A549 (cell line): ENCODE data around the gene DOP1A. TPM values are rescaled to one million over a fixed set of nuclear protein-coding genes. Genes with fewer than 3 reads are reported as not detected.

ENCODE experiments used
- ATAC-seq, 2 experiments: fragments of 200-7000 bp in 1 of 2; fragments of >200 bp in 1 of 2; cut with Nextera tagmentation in 1 of 2; cut with Tn5 transposase in 1 of 2; 3 replicates each; pipeline versions ENCODE4 v1.8.0 to v1.9.1; 2018 to 2020; ENCODE audit warnings: mild to moderate bottlenecking in 1 of 2, moderate library complexity in 1 of 2
- CTCF ChIA-PET: fragments of 300-600 bp; sonication (Branson Sonifier 250); formaldehyde crosslinking; extraction: SDS; loops from one replicate; lab custom pipeline; 2021; ENCODE audit warnings: antibody characterized with exemption, inconsistent platforms; lab: Yijun Ruan, JAX
- POLR2A ChIA-PET: fragments of 350-600 bp; formaldehyde crosslinking; extraction: SDS; loops from one replicate; lab custom pipeline; 2021; ENCODE audit warnings: antibody characterized with exemption, inconsistent platforms; lab: Yijun Ruan, JAX
- DNase-seq, 2 experiments: peaks; one replicate each; pipeline versions ENCODE4 v3.0.0 to v3.0.0-alpha.2; 2011 to 2016; ENCODE audit warnings: low read depth in 1 of 2, low spot score in 1 of 2
- FAIRE-seq: peaks from 2 replicates; lab custom pipeline; 2011; peaks lifted over from hg19 to GRCh38; lab: Jason Lieb, UNC
- H3K27ac ChIP-seq, 2 experiments: fragments of >200 bp; sonication (Bioruptor Twin); formaldehyde crosslinking; 3 replicates each; pipeline ENCODE4 v1.5.1; 2016 to 2017
- H3K4me1 ChIP-seq: fragments of >200 bp; sonication (Bioruptor Twin); formaldehyde crosslinking; 3 replicates; pipeline ENCODE4 v1.6.1; 2016
- H3K4me2 ChIP-seq: fragments of >200 bp; sonication (Bioruptor Twin); formaldehyde crosslinking; 3 replicates; pipeline ENCODE4 v1.6.1; 2016
- H3K4me3 ChIP-seq: fragments of >200 bp; sonication (Bioruptor Twin); formaldehyde crosslinking; 3 replicates; pipeline ENCODE4 v1.5.1; 2016
- H3K9me3 ChIP-seq: fragments of >200 bp; sonication (Bioruptor Twin); formaldehyde crosslinking; 3 replicates; pipeline ENCODE4 v1.6.1; 2016
- CBX2 ChIP-seq: fragments of 200-600 bp; sonication (generic); IDR thresholded peaks from 2 replicates; pipeline ENCODE4 v1.6.1; 2016; ENCODE audit warnings: low read depth, mild to moderate bottlenecking, borderline replicate concordance
- CBX8 ChIP-seq: fragments of 200-600 bp; sonication (generic); IDR thresholded peaks from 2 replicates; pipeline ENCODE4 v1.6.1; 2016
- CEBPB ChIP-seq, 2 experiments: fragments of >200 bp in 1 of 2; sonication (Bioruptor Twin) in 1 of 2; formaldehyde crosslinking in 1 of 2; IDR thresholded peaks; 2 replicates each; pipeline ENCODE4 v1.6.1; 2012 to 2016
- E2F6 ChIP-seq: IDR thresholded peaks from 2 replicates; pipeline ENCODE4 v1.6.1; 2012; ENCODE audit warnings: low read depth, borderline replicate concordance
- EHMT2 ChIP-seq: fragments of 200-600 bp; sonication (generic); IDR thresholded peaks from 2 replicates; pipeline ENCODE4 v1.6.1; 2016; ENCODE audit warnings: antibody characterized with exemption, low read depth, mild to moderate bottlenecking, moderate library complexity
- FOXS1 ChIP-seq: fragments of 250-450 bp; sonication (Bioruptor Pico); IDR thresholded peaks from 2 replicates; pipeline ENCODE4 v1.5.0; 2020; ENCODE audit warnings: mild to moderate bottlenecking, moderate library complexity
- HOXB5 ChIP-seq: fragments of 250-450 bp; sonication (Bioruptor Pico); IDR thresholded peaks from 2 replicates; pipeline ENCODE4 v1.5.0; 2020; ENCODE audit warnings: mild to moderate bottlenecking, moderate library complexity
- JUN ChIP-seq, 2 experiments: fragments of >200 bp; sonication (Bioruptor Twin); formaldehyde crosslinking; IDR thresholded peaks; 2 replicates in 1 of 2; 3 replicates in 1 of 2; pipeline ENCODE4 v1.6.1; 2016 to 2017
- KDM5A ChIP-seq: fragments of 200-600 bp; sonication (generic); IDR thresholded peaks from 2 replicates; pipeline ENCODE4 v1.6.1; 2016; ENCODE audit warnings: antibody characterized with exemption, mild to moderate bottlenecking
- MAFK ChIP-seq: fragments of 450-650 bp; IDR thresholded peaks from 2 replicates; pipeline ENCODE4 v1.6.1; 2014; ENCODE audit not compliant: partially characterized antibody
- MAX ChIP-seq: IDR thresholded peaks from 2 replicates; pipeline ENCODE4 v1.6.1; 2012
- MYC ChIP-seq: IDR thresholded peaks from 2 replicates; pipeline ENCODE4 v1.6.1; 2012; ENCODE audit warnings: mild to moderate bottlenecking, inconsistent platforms, low read length, improper control_type of control experiment, borderline replicate concordance
- NFE2L2 ChIP-seq: fragments of 150-350 bp; conservative IDR thresholded peaks from 2 replicates; pipeline ENCODE4 v1.6.1; 2014; ENCODE audit warnings: low read length
- NPAS2 ChIP-seq: fragments of 250-450 bp; sonication (Bioruptor Pico); IDR thresholded peaks from 2 replicates; pipeline ENCODE4 v1.8.0; 2022; ENCODE audit warnings: mild to moderate bottlenecking, moderate library complexity, borderline replicate concordance
- NR3C1 ChIP-seq: fragments of >200 bp; sonication (Bioruptor Twin); formaldehyde crosslinking; IDR thresholded peaks from 3 replicates; pipeline ENCODE4 v1.6.1; 2017
- PBX3 ChIP-seq: IDR thresholded peaks from 2 replicates; pipeline ENCODE4 v1.6.1; 2012
- PHF8 ChIP-seq: fragments of 200-600 bp; sonication (generic); IDR thresholded peaks from 2 replicates; pipeline ENCODE4 v1.6.1; 2016; ENCODE audit warnings: low read depth, mild to moderate bottlenecking, antibody characterized with exemption, moderate library complexity, borderline replicate concordance
- RFX5 ChIP-seq: fragments of 450-650 bp; IDR thresholded peaks from 2 replicates; pipeline ENCODE4 v1.7.1; 2014; ENCODE audit warnings: antibody characterized with exemption, mild to moderate bottlenecking, moderate library complexity
- RNF2 ChIP-seq: fragments of 200-600 bp; sonication (generic); IDR thresholded peaks from 2 replicates; pipeline ENCODE4 v1.6.1; 2016; ENCODE audit warnings: low read depth, mild to moderate bottlenecking, antibody characterized with exemption, moderate library complexity, borderline replicate concordance
- TP53 ChIP-seq: fragments of 250-450 bp; sonication (Bioruptor Pico); IDR thresholded peaks from 2 replicates; pipeline ENCODE4 v1.5.0; 2021; ENCODE audit warnings: mild to moderate bottlenecking, moderate library complexity
- ZSCAN20 ChIP-seq: fragments of 250-450 bp; sonication (Bioruptor Pico); IDR thresholded peaks from 2 replicates; pipeline ENCODE4 v1.8.0; 2022; ENCODE audit warnings: mild to moderate bottlenecking, moderate library complexity
- WGBS: methylation state at CpG from one replicate; pipeline ENCODE4 v1.1.6; 2017; ENCODE audit errors: missing lambda C conversion rate; 5-methylcytosine and 5-hydroxymethylcytosine counted together
- polyA plus RNA-seq, 4 experiments: library from polyadenylated mRNA; depleted of rRNA in 3 of 4; stranded (reverse); fragments of >200 nt; fragmentation: RNase III in 1 of 4; extraction: RNeasy Plus Mini Kit Qiagen cat#74134 plus additional on column Dnase treatment in 1 of 4; gene quantifications; 2 replicates in 3 of 4; 3 replicates in 1 of 4; pipeline ENCODE4 v1.2.3, GENCODE V29; 2011 to 2017

The DOP1A gene
- polyA plus RNA-seq, 2 of the 4 experiments (the other 2 are of a cell fraction), result 2.2 to 5.9 TPM

- no peak for TF ChIP-seq TP53 (CRISPR knock-in tag)
- no peak for TF ChIP-seq NPAS2
Observed at GRCh38 chr6:83138758-83139157, 71.3 kb downstream of the DOP1A start (continued).

- H3K4me2 ChIP-seq, result no peak overlapping the region
- POLR2A ChIA-PET, result no interaction called here
- no peak for TF ChIP-seq CBX2
- no peak for TF ChIP-seq ZSCAN20 (CRISPR knock-in tag)
- no peak for TF ChIP-seq EHMT2
- H3K4me3 ChIP-seq, result no peak overlapping the region
- FAIRE-seq, result no peak
- no peaks in the 10 kb centered on the region for H3K4me1 ChIP-seq
- 94% methylated on average over 2 of the region's 2 CpGs for WGBS
- CTCF ChIA-PET, result interaction anchor here (1.3 kb wide), 1 partner anchor 22 kb away, joined by 3 read pairs; no protein-coding TSS in a partner anchor
- H3K27ac ChIP-seq, result no peak overlapping the region
- no peaks in the 10 kb centered on the region for H3K9me3 ChIP-seq
- no peak for ATAC-seq
- DNase-seq, result no peak
Observed at GRCh38 chr6:83151114-83151513, 83.6 kb downstream of the DOP1A start.

- no peak overlapping the region for H3K4me2 ChIP-seq
- WGBS, result 86% methylated on average over 1 of the region's 1 CpG
- no peak overlapping the region for H3K4me3 ChIP-seq
- CTCF ChIA-PET, result no interaction called here
- DNase-seq (no peak), ATAC-seq (no peak), FAIRE-seq (no peak)
- TF ChIP-seq MYC, result no peak
- TF ChIP-seq MAFK, result peak; percentile 92
- H3K4me1 ChIP-seq, result no peaks in the 10 kb centered on the region
- POLR2A ChIA-PET, result no interaction called here
- H3K9me3 ChIP-seq, result no peaks in the 10 kb centered on the region
- H3K27ac ChIP-seq, result no peak overlapping the region
Observed at GRCh38 chr6:83152913-83153312, 85.4 kb downstream of the DOP1A start.

GRCh38 chr6:83153883-83154521 lies 86.5 kb downstream of the DOP1A start:
- ChIA-PET POLR2A (no interaction called here), CTCF (no interaction called here)
- FAIRE-seq (no peak), ATAC-seq (no peak), DNase-seq (no peak)
- H3K4me3 ChIP-seq, result no peak overlapping the region
- WGBS, result 78% methylated on average over 4 of the region's 4 CpGs
- no peaks in the 10 kb centered on the region for H3K4me1 ChIP-seq
- TF ChIP-seq CBX8 (no peak), E2F6 (no peak), PBX3 (no peak), CEBPB (IDR thresholded peaks at IDR 0.05) (no peak), RNF2 (no peak), JUN (IDR thresholded peaks at IDR 0.05) (no peak), MAX (no peak), RFX5 (no peak), PHF8 (no peak), TP53 (CRISPR knock-in tag) (no peak), NFE2L2 (no peak), KDM5A (no peak), NR3C1 (no peak), HOXB5 (no peak), MYC (no peak), FOXS1 (CRISPR knock-in tag) (no peak)
- H3K27ac ChIP-seq, result no peak overlapping the region
- H3K9me3 ChIP-seq, result no peaks in the 10 kb centered on the region
- H3K4me2 ChIP-seq, result no peak overlapping the region
